ENCODE results near the gene MCU. TPM values are rescaled to one million over a fixed set of nuclear protein-coding genes. Genes with fewer than 3 reads are reported as not detected.

MCU gene
- total RNA-seq, 1 experiment from 2014 or later, result 37.2 TPM

GRCh38 chr10:72801263-72801868 is 109.4 kb downstream of the MCU start:
- no peaks in the 10 kb centered on the region for H3K36me3 Mint-ChIP-seq
- TF ChIP-seq GTF2I (CRISPR knock-in tag; conservative IDR thresholded peaks at IDR 0.05) (no peak), AFF4 (CRISPR knock-in tag; IDR thresholded peaks at IDR 0.05; ENCODE audit: borderline replicate concordance) (no peak), ZNF232 (CRISPR knock-in tag; IDR thresholded peaks at IDR 0.05) (no peak), NFE2L1 (CRISPR knock-in tag; IDR thresholded peaks at IDR 0.05) (no peak), ZNF219 (CRISPR knock-in tag; IDR thresholded peaks at IDR 0.05; ENCODE audit: borderline replicate concordance) (no peak), KAT7 (CRISPR knock-in tag; IDR thresholded peaks at IDR 0.05; ENCODE audit: borderline replicate concordance) (no peak), NR3C1 (CRISPR knock-in tag; conservative IDR thresholded peaks at IDR 0.05; ENCODE audit: low read depth) (no peak), CDX4 (CRISPR knock-in tag; IDR thresholded peaks at IDR 0.05; ENCODE audit: borderline replicate concordance) (no peak), PREB (CRISPR knock-in tag; IDR thresholded peaks at IDR 0.05; ENCODE audit: borderline replicate concordance) (no peak), ZNF512 (CRISPR knock-in tag; IDR thresholded peaks at IDR 0.05; ENCODE audit: borderline replicate concordance) (no peak), ZSCAN18 (CRISPR knock-in tag; IDR thresholded peaks at IDR 0.05) (no peak), OVOL2 (CRISPR knock-in tag; IDR thresholded peaks at IDR 0.05; ENCODE audit: borderline replicate concordance) (no peak), ZNF532 (CRISPR knock-in tag; IDR thresholded peaks at IDR 0.05; ENCODE audit: borderline replicate concordance) (no peak), EMX1 (CRISPR knock-in tag; IDR thresholded peaks at IDR 0.05) (no peak), PRRX2 (CRISPR knock-in tag; IDR thresholded peaks at IDR 0.05) (no peak), AR (CRISPR knock-in tag; IDR thresholded peaks at IDR 0.05) (no peak)
- TF ChIP-seq, protein P1, sequence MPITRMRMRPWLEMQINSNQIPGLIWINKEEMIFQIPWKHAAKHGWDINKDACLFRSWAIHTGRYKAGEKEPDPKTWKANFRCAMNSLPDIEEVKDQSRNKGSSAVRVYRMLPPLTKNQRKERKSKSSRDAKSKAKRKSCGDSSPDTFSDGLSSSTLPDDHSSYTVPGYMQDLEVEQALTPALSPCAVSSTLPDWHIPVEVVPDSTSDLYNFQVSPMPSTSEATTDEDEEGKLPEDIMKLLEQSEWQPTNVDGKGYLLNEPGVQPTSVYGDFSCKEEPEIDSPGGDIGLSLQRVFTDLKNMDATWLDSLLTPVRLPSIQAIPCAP (CRISPR knock-in tag; IDR thresholded peaks at IDR 0.05), result no peak
- TF ChIP-seq, protein P2, sequence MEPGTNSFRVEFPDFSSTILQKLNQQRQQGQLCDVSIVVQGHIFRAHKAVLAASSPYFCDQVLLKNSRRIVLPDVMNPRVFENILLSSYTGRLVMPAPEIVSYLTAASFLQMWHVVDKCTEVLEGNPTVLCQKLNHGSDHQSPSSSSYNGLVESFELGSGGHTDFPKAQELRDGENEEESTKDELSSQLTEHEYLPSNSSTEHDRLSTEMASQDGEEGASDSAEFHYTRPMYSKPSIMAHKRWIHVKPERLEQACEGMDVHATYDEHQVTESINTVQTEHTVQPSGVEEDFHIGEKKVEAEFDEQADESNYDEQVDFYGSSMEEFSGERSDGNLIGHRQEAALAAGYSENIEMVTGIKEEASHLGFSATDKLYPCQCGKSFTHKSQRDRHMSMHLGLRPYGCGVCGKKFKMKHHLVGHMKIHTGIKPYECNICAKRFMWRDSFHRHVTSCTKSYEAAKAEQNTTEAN (CRISPR knock-in tag; IDR thresholded peaks at IDR 0.05), result no peak
- ATAC-seq, result no peak
- no peak overlapping the region for H3K4me3 Mint-ChIP-seq
- peak overlapping the region; percentile 63; the same call in 1 of the 2 replicates for H3K27ac Mint-ChIP-seq
- ChIA-PET POLR2A (interaction anchor here (0.6 kb wide), 1 partner anchor 37 kb away, joined by 5 read pairs; no protein-coding TSS in a partner anchor), CTCF (interaction anchor here (0.6 kb wide), 1 partner anchor 9 kb away, joined by 3 read pairs; no protein-coding TSS in a partner anchor)
- peaks cover 24% of the 10 kb centered on the region for H3K4me1 Mint-ChIP-seq
- no peaks in the 10 kb centered on the region for H3K9me3 Mint-ChIP-seq
- H3K27me3 Mint-ChIP-seq (ENCODE audit: low read depth), result no peaks in the 10 kb centered on the region
- DNase-seq (ENCODE audit: low spot score), result no peak
